ENCODE measurements around the gene GRM8.

Gene GRM8

DNA sequence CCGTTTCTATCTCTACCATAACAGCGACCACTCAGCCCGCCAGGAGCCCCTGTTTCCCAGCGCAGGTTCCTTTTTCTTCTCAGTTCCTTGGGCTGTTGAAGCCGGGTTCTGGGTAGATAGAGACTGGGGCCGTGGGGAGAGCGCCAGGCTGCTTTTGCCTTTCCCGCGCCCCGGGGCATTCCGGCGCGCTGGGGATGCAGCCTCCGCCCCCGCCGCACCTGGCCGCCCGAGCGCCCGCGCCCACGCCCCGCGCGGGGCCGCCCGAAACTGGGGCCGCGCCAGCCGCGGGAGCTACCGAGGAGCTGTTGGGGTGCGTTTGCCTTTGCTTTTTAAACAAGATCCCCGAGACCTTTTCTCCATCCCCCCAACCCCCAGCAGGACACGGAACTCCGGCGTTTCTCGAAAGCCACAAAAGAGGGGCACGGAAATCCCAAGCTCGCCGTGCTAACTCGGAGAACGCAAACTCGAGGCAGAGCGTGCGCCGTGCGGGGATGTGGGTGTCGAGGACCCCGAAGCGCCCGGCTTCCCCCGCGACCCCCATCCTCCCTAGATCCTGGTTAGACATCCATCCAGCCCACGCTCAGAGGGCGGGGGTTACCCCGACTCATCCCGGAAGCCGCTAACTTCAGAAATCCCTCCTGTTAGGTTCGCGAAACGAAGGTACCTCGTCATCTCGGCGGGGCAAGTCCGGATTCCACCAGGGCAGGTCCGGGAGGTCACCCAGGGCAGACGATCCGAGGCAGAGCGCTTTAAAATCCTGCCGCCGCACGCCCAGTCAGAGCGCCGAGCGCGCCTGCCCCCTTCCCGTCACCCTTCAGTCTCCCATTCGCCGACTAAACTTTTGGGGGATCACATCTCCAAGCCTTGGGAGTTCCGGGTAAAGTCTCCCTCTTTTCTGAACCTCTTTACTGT lies 1.0 kb downstream of the GRM8 start:
- TF ChIP-seq, protein P1, sequence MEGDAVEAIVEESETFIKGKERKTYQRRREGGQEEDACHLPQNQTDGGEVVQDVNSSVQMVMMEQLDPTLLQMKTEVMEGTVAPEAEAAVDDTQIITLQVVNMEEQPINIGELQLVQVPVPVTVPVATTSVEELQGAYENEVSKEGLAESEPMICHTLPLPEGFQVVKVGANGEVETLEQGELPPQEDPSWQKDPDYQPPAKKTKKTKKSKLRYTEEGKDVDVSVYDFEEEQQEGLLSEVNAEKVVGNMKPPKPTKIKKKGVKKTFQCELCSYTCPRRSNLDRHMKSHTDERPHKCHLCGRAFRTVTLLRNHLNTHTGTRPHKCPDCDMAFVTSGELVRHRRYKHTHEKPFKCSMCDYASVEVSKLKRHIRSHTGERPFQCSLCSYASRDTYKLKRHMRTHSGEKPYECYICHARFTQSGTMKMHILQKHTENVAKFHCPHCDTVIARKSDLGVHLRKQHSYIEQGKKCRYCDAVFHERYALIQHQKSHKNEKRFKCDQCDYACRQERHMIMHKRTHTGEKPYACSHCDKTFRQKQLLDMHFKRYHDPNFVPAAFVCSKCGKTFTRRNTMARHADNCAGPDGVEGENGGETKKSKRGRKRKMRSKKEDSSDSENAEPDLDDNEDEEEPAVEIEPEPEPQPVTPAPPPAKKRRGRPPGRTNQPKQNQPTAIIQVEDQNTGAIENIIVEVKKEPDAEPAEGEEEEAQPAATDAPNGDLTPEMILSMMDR (IDR thresholded peaks at IDR 0.05; ENCODE audit: low read depth, low read length): no peak
- DNase-seq (ENCODE audit: extremely low read depth, low read depth): no peak

DNA sequence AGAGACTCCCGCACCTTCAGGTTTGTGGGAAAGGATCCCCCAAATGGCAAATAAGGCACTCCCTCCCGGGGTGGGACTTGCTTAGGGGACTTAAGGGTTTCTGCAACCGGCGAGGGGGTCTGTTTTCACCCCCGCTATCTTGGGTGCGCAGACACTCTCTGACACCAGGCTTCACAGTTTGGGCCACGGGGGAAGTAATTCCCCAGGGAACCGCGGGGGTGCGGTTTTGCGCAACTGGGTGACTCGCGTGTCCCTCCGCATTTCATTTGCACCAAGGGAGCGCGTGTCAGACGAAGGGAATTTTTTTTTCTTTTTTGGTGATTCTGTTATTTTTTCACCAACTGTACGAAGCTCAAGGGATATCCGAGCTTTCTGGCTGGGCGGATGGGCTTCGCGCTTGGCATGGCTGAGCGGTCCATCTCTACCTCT lies 1.7 kb downstream of the GRM8 start:
- DNase-seq (ENCODE audit: extremely low read depth, low read depth): no peak
- TF ChIP-seq, protein P1 (IDR thresholded peaks at IDR 0.05; ENCODE audit: low read depth, low read length): no peak

DNA sequence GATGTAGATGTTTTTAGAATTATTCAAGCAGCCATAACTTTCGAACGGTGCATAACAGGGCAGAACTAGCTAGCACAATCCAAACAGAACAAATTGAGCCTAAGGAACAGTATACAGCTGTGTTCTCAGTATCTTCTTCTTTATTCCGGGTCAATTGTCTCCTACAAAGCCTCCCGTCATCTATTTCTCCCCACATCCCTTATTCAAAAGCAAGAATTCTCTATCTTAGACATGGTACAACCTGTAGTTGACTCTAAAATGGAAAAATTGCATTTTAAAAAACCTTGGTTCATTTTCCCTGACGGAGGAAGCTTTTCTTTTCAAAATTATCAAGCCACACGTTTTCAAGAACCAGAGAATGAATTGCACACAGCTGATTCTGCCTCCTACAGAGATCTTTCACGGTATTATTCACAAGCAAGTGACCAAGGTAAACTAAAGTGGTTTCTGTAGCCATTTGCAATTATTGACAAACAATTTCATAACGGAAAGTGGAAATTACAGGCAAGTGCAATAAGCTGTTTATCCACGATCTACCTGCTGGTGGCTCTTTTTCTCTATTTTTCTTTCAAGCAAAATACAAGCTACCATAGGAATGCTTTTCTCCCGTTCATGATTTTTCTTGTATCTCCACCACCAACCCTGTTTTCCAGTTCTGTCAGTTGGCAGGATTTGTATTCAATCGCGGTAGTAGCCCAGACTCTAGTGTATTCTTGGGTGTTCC lies 2.3 kb downstream of the GRM8 start:
- TF ChIP-seq, protein P1 (IDR thresholded peaks at IDR 0.05; ENCODE audit: low read depth, low read length): no peak
- DNase-seq (ENCODE audit: extremely low read depth, low read depth): no peak

DNA sequence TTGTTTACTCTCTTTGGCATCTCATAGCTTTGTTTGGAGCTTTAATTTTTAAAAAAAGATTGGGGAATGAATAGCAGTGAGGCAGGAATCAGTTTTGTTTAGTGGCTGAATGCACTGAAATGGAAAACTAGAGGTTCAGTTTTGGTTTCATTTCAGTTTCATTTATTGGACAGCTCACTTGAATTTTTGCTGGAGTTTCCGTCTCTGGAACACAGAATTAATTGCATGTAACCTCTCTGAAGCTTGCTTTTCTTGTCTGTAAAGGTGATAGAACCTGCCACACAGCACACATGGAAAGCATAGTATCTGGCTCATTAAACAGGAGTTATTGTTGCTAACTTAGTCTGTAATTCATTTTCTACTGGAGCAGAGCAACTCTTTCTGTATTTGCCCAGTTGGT lies 7.1 kb downstream of the GRM8 start:
- TF ChIP-seq, protein P1 (IDR thresholded peaks at IDR 0.05; ENCODE audit: low read depth, low read length): no peak
- no peak for DNase-seq (ENCODE audit: extremely low read depth, low read depth)

DNA sequence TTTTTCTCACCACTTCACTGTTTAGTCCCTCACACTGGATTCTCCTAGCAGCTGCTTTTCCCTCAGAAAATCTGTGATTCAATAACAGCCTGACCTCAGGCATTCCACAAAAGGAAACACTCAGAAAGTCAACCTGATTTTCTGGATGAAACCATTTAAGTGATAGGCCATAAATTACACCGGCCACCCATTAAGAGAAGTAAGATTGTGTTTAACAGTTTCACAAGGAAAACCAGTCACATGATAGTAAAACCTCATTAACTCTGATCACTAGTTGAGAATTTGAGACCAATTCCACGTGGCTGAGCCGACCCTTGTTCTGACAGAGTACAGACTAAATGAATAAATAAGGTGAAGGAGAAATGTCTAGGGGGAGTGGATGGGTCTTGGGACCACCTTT lies 7.7 kb downstream of the GRM8 start:
- no peak for DNase-seq (ENCODE audit: extremely low read depth, low read depth)
- TF ChIP-seq, protein P1 (IDR thresholded peaks at IDR 0.05; ENCODE audit: low read depth, low read length): no peak

DNA sequence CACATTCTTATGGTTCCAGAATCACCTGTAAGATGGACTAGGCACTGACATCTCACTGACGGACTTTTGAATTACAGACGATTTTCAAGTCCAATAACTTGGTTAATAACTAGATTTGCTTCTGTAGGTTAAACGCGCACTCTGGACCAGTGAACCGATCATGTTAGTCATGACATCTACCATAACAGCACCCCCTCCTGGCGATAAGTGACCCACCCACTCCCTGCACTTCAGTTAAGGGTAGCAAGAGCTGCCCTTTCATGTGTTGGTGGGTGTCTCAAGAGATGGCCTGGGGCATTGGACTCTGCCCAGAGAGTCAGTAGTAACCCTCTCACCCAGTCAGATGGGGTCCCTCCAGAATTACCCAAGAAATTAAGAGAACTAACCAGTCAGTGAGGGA lies 12.9 kb downstream of the GRM8 start:
- TF ChIP-seq, protein P1 (IDR thresholded peaks at IDR 0.05; ENCODE audit: low read depth, low read length): no peak; the same call in 1 of the 2 replicates
- DNase-seq (ENCODE audit: extremely low read depth, low read depth): no peak

DNA sequence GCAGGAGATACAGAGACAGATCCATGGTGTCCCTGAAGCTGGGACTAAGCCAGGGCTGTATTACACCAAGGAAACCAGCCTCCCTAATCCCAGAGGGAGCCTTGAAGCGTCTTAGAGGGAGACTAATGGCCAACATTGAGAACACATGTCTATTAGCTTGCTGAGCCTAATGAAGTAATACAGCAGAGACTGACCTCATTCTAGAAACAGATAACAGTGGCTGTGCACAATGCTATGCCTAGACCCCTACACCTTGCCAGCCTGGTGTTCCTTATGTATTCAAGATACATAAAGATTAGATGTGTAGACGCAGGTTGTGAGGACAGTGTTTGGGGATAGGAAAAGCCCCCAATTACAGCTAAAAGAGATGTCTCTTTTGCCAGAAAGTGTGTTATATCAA lies 19.1 kb downstream of the GRM8 start:
- no peak for DNase-seq (ENCODE audit: extremely low read depth, low read depth)
- TF ChIP-seq, protein P1 (IDR thresholded peaks at IDR 0.05; ENCODE audit: low read depth, low read length): no peak
